GM23338 (cell line): ENCODE measurements around the gene DCUN1D2. TPM values are rescaled to one million over a fixed set of nuclear protein-coding genes. Genes with fewer than 3 reads are reported as not detected.

Source experiments
- ATAC-seq: fragments of 200-7000 bp; cut with Tn5 transposase; 3 replicates; pipeline ENCODE4 v1.9.1; 2020
- DNase-seq: peaks from one replicate; pipeline ENCODE4 v3.0.0-alpha.2; 2015; ENCODE audit warnings: low spot score
- H2AFZ ChIP-seq: fragments of 200-600 bp; sonication (generic); 2 replicates; pipeline ENCODE4 v1.8.0; 2016; ENCODE audit warnings: antibody characterized with exemption, mild to moderate bottlenecking, moderate library complexity
- H3F3A ChIP-seq: fragments of 200-600 bp; sonication (generic); replicated peaks from 2 replicates; pipeline ENCODE4 v1.8.0; 2017; ENCODE audit warnings: antibody characterized with exemption, mixed run types, low read depth
- H3K27ac ChIP-seq: fragments of 200-600 bp; sonication (generic); 2 replicates; pipeline ENCODE4 v1.6.1; 2016; ENCODE audit warnings: low read depth
- H3K27me3 ChIP-seq: fragments of 200-600 bp; sonication (generic); 2 replicates; pipeline ENCODE4 v1.8.0; 2016; ENCODE audit warnings: mild to moderate bottlenecking, mixed run types, moderate library complexity; ENCODE audit not compliant: insufficient read depth
- H3K36me3 ChIP-seq: fragments of 200-600 bp; sonication (generic); 2 replicates; pipeline ENCODE4 v1.8.0; 2016; ENCODE audit warnings: mild to moderate bottlenecking; ENCODE audit not compliant: insufficient read depth
- H3K4me1 ChIP-seq: fragments of 200-600 bp; sonication (generic); 2 replicates; pipeline ENCODE4 v1.8.0; 2016; ENCODE audit warnings: mild to moderate bottlenecking, moderate library complexity; ENCODE audit not compliant: insufficient read depth
- H3K4me2 ChIP-seq: fragments of 200-600 bp; sonication (generic); 2 replicates; pipeline ENCODE4 v1.7.1; 2017; ENCODE audit warnings: mixed run types
- H3K4me3 ChIP-seq: fragments of 200-600 bp; sonication (generic); 2 replicates; pipeline ENCODE4 v1.6.1; 2016; ENCODE audit warnings: mixed run types
- H3K79me2 ChIP-seq: fragments of 200-600 bp; sonication (generic); replicated peaks from 2 replicates; pipeline ENCODE4 v1.8.0; 2017; ENCODE audit warnings: mild to moderate bottlenecking; ENCODE audit not compliant: insufficient read depth
- H3K9me2 ChIP-seq: fragments of 200-600 bp; sonication (generic); 2 replicates; pipeline ENCODE4 v1.8.0; 2017; ENCODE audit not compliant: insufficient read depth
- H4K20me1 ChIP-seq: fragments of 200-600 bp; sonication (generic); replicated peaks from 2 replicates; pipeline ENCODE4 v1.8.0; 2017; ENCODE audit warnings: mild to moderate bottlenecking; ENCODE audit not compliant: insufficient read depth
- H3K27ac Mint-ChIP-seq: 2 replicates; pipeline ENCODE4 v1.8.0; 2020; ENCODE audit warnings: inconsistent platforms, mild to moderate bottlenecking, moderate library complexity, mixed read lengths
- H3K27me3 Mint-ChIP-seq: 3 replicates; pipeline ENCODE4 v1.8.0; 2022; ENCODE audit warnings: low read depth, mild to moderate bottlenecking, moderate library complexity, mixed read lengths, inconsistent platforms; ENCODE audit not compliant: insufficient read depth, poor library complexity
- H3K36me3 Mint-ChIP-seq: 3 replicates; pipeline ENCODE4 v1.8.0; 2021; ENCODE audit warnings: low read depth, mild to moderate bottlenecking, inconsistent platforms, moderate library complexity, mixed read lengths
- H3K4me1 Mint-ChIP-seq: 3 replicates; pipeline ENCODE4 v1.8.0; 2020; ENCODE audit warnings: mild to moderate bottlenecking, inconsistent platforms, mixed read lengths
- H3K4me3 Mint-ChIP-seq: 3 replicates; pipeline ENCODE4 v1.8.0; 2021; ENCODE audit warnings: moderate library complexity, mild to moderate bottlenecking, inconsistent platforms, mixed read lengths
- H3K9me3 Mint-ChIP-seq: 3 replicates; pipeline ENCODE4 v1.8.0; 2020; ENCODE audit warnings: moderate library complexity, mild to moderate bottlenecking, inconsistent platforms, mixed read lengths
- CREB1 ChIP-seq: fragments of 250-450 bp; sonication (Bioruptor Pico); IDR thresholded peaks from 2 replicates; pipeline ENCODE4 v1.5.0; 2020; ENCODE audit warnings: low read depth, mild to moderate bottlenecking, moderate library complexity
- CTCF ChIP-seq, 2 experiments: fragments of 200-600 bp in 1 of 2; sonication (generic) in 1 of 2; conservative IDR thresholded peaks; 2 replicates each; pipeline versions ENCODE4 v1.5.1 to v1.6.1; 2016 to 2017; ENCODE audit warnings: antibody characterized with exemption in 2 of 2, low read depth in 2 of 2, mild to moderate bottlenecking in 2 of 2, moderate library complexity in 1 of 2
- ETS1 ChIP-seq: IDR thresholded peaks from 2 replicates; pipeline ENCODE4 v1.6.1; 2016; ENCODE audit warnings: antibody characterized with exemption
- EZH2 ChIP-seq: fragments of 200-600 bp; sonication (generic); IDR thresholded peaks from one replicate; pipeline ENCODE4 v1.8.0; 2017; ENCODE audit warnings: antibody characterized with exemption, mild to moderate bottlenecking, low read depth; ENCODE audit not compliant: unreplicated experiment
- EZH2phosphoT487 ChIP-seq: fragments of 200-600 bp; sonication (generic); IDR thresholded peaks from one replicate; pipeline ENCODE4 v1.8.1; 2018; ENCODE audit warnings: antibody characterized with exemption; ENCODE audit not compliant: unreplicated experiment
- JUNB ChIP-seq: IDR thresholded peaks from one replicate; pipeline ENCODE4 v1.6.1; 2016; ENCODE audit warnings: antibody characterized with exemption; ENCODE audit not compliant: unreplicated experiment
- NANOG ChIP-seq: IDR thresholded peaks from 2 replicates; pipeline ENCODE4 v1.6.1; 2016; ENCODE audit warnings: antibody characterized with exemption, borderline replicate concordance
- POLR2AphosphoS5 ChIP-seq: IDR thresholded peaks from 2 replicates; pipeline ENCODE4 v1.6.1; 2016; ENCODE audit warnings: antibody characterized with exemption, low read depth
- REST ChIP-seq: IDR thresholded peaks from one replicate; pipeline ENCODE4 v1.6.1; 2018; ENCODE audit warnings: antibody characterized with exemption; ENCODE audit not compliant: unreplicated experiment
- STAT1 ChIP-seq: IDR thresholded peaks from one replicate; pipeline ENCODE4 v1.6.1; 2016; ENCODE audit warnings: antibody characterized with exemption; ENCODE audit not compliant: unreplicated experiment
- ZNF114 ChIP-seq: fragments of 250-450 bp; sonication (Bioruptor Pico); IDR thresholded peaks from 2 replicates; pipeline ENCODE4 v1.5.0; 2020; ENCODE audit warnings: mild to moderate bottlenecking, moderate library complexity
- ZNF331 ChIP-seq: fragments of 250-450 bp; sonication (Bioruptor Pico); IDR thresholded peaks from 2 replicates; pipeline ENCODE4 v1.5.0; 2020; ENCODE audit warnings: low read depth, mild to moderate bottlenecking, moderate library complexity
- ZNF462 ChIP-seq: fragments of 250-450 bp; sonication (Bioruptor Pico); IDR thresholded peaks from 2 replicates; pipeline ENCODE4 v1.5.0; 2020; ENCODE audit warnings: mild to moderate bottlenecking, moderate library complexity
- polyA plus RNA-seq: library from polyadenylated mRNA; unstranded; fragments of >200 nt; fragmentation: Nextera tagmentation; extraction: Ambion mirVana; gene quantifications from 2 replicates; pipeline ENCODE4 v1.2.1, GENCODE V29; 2016
- total RNA-seq: library from RNA; depleted of rRNA; stranded (reverse); fragments of >200 nt; shearing (Covaris generic); gene quantifications from 2 replicates; pipeline ENCODE4 v1.2.3, GENCODE V29; 2014

The DCUN1D2 gene
- total and polyA plus RNA-seq, 2 experiments from 2014 or later, result 12.3 to 38.0 TPM

GRCh38 chr13:113411216-113412023, 79.1 kb downstream of the DCUN1D2 start:
- ATAC-seq (no peak), DNase-seq (no peak)
- Histone ChIP-seq H4K20me1 (no peaks in the 10 kb centered on the region), H3K4me3 (no peak overlapping the region), H3F3A (0 out of 2 replicates have a peak, but pooled peaks cover 4% of the 10 kb centered on the region), H3K4me1 (no peaks in the 10 kb centered on the region), H3K27ac (no peak overlapping the region), H3K27me3 (no peaks in the 10 kb centered on the region), H3K9me2 (no peaks in the 10 kb centered on the region), H3K79me2 (no peaks in the 10 kb centered on the region), H3K4me2 (no peak overlapping the region), H2AFZ (no peak overlapping the region), H3K36me3 (no peaks in the 10 kb centered on the region)
- peaks cover 3% of the 10 kb centered on the region; the same call in 2 of the 3 replicates for H3K9me3 Mint-ChIP-seq
- H3K27ac Mint-ChIP-seq, result no peak overlapping the region
- no peaks in the 10 kb centered on the region for H3K36me3 Mint-ChIP-seq
- TF ChIP-seq STAT1 (no peak), CREB1 (CRISPR knock-in tag) (no peak), ZNF114 (no peak), REST (no peak), CTCF (conservative IDR thresholded peaks at IDR 0.05; ENCODE audit: low read depth in 2 of 2) (no peak), ETS1 (no peak), EZH2 (no peak), ZNF331 (no peak), NANOG (no peak), POLR2AphosphoS5 (no peak), ZNF462 (CRISPR knock-in tag) (no peak), JUNB (no peak), EZH2phosphoT487 (no peak)
- no peak overlapping the region for H3K4me3 Mint-ChIP-seq
- no peaks in the 10 kb centered on the region; the same call in 2 of the 3 replicates for H3K4me1 Mint-ChIP-seq
- H3K27me3 Mint-ChIP-seq, result peaks cover 14% of the 10 kb centered on the region
